Fibroblast of skin of back (primary cell): ENCODE data around the gene NKX2-2.
A peak's percentile ranks its signal among the peaks of the same experiment; 100 is the strongest.

Source experiments
- DNase-seq: peaks from one replicate; pipeline ENCODE4 v3.0.0-alpha.2; 2013

The NKX2-2 gene

DNA sequence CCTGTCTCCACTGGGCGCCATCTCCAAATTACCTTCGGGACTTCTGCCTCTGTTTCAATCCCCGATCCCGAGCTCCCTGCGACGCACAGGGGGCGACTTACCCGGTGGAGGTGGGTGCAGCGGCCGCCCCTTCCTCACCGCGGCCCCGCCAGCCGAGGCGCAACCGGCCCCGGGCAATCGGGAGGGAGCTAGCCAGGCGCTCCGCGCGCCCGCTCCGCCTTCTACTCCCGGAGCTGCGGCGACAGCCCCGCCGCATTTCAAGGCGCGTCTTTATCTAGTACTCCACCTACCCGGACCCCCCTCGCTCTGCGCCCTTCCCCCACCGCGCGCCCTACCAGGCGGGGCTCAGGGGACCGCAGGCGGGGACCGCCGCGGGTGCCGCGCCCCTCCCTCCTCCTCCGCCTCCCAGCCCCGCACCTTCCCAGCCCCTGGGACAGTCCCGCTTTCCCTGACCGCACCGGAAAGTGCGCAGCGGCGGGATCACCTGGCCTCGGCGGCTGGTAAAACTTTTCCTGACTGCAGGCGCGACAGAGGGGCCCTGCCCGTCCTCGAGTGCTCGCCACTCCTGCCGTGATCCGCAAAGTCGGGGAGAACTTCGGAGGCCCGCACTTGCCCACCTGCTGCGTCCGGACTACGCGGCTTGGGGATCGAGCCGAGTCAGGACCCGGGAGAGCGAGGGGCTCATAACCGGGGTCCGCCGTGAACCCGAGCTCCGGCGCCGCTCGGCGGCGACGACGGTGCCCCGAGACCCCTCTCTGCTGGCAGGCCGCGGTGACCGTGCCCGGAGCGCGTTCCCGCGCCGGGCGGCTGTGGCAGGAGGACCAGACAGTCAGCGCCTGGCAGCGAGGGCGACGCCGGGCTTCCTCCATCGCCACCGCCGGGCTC, 8.0 kb upstream of the NKX2-2 start:
- DNase-seq, result no peak

GRCh38 chr20:21520702-21521595, 7.1 kb upstream of the NKX2-2 start:
- DNase-seq, result no peak

DNA sequence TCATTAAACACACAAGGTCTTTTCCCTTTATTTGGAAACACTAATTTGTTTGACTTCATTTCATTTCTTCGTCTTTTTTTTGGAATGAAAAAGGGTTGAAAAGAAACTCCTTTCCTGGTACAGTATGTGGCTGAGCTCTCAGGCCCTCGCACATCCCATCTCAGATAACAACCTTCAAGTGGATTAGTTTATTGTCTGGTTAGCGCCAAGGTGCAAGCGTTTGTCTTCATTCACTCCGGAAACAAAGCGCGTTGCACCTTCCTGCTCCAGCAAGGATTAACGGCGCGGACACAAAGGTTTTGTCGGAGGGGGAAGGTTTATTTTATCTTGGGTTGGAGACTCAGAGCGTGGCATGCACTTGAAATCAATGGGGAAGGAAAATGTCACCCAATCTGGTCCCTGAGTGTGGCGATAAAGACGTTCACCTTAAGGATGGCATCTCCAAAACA, 5.3 kb upstream of the NKX2-2 start:
- DNase-seq, result no peak

- no peak for DNase-seq
Measured at GRCh38 chr20:21518292-21518991, 4.6 kb upstream of the NKX2-2 start.

DNA sequence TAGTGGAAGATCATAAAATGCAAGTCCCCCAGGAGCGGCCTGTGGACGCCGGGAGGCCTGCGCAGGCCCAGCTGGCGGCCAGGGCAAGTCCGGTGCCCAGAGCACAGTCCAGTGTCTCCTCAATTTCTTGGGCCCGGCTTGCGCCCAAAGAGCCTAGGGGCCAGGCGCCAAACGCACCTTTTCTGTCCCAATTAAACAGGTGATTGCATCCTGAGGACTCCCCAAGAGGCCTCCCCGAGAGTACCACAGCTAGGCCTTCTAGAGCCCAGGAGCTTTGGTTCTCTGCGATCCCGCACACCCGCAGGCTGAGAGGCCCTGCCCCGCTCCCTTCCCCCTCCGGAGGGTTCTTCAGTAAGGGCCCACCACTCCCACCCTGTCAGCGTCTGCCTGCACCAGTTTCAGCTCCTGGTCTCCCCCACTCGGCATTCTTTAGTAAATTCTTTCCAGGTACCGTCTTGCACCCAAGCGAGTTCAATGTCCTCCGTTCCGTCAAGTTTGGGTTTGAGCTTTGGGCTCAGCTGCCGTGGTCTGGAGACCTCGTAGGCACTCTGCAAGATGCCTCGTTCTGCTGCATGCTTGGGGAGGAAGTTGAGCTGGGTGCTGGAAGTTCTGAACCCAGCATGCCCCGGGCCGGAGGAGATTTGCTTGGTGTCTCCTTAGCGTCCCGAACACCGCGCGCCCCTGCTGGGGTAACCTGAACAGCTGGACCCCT, 3.9 kb upstream of the NKX2-2 start:
- DNase-seq, result no peak

GRCh38 chr20:21516861-21517565, 3.1 kb upstream of the NKX2-2 start:
- DNase-seq, result no peak

DNA sequence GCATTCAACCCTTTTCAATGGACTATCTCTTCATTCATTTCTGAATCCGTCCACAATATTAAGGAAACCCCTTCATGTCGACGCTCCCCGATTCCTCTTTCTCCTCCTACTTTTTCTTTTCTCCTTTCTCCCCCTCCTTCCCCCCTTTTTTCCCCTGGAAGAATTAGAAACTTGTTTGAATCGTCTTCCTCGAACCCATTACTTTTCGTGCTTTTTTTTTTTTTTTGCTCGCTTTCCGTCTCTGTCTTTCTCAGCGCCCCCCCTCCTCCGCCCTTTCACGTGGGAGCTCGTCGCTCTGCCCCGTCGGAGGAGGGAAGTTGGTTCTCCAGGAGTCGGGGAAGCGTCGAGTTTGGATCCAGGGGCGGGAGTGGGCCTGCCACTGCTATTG, 2.3 kb upstream of the NKX2-2 start:
- DNase-seq, result no peak

DNA sequence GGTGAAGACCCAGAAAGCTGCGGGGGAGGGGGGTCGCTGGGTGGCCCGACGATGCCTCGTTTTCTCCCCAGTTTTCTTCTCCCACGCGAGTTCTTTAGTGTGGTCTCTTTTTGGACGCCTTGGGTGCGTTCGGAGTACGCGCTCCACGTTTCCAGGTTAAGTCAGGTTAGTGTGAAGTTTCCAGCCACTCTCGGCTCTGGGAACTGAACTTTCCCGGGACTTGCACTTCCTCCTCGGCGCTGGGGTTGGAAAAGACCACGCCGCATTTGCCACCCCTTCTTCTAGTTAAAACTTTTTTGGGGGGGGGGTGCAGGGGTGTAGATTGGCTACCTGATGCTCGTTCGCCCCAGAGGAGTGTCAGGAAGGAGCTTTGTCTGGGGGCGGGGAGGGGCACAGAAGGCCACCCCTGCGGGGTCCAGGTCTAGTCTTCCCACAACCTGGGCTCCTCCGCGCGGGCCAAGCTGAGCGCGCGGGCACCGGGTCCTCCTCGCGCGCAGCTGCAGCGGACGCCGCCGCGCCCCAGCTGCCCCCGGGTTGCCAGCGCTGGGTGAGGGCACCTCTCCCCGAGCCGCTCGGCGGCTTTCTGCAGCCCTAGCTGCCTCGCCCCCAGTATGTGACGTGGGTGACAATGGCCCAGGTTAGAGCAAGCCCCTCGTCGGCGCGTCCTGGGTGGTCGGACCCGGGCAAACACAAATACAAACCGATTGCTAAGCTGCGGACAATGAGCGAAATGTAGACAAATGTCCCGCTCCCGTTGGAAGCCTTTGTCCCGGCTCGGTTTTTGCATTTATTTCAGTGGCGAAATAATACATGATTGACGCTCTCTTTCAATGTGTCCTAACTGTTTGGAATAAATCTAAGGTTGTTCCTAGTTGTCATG, 1.7 kb upstream of the NKX2-2 start:
- DNase-seq, result no peak

DNA sequence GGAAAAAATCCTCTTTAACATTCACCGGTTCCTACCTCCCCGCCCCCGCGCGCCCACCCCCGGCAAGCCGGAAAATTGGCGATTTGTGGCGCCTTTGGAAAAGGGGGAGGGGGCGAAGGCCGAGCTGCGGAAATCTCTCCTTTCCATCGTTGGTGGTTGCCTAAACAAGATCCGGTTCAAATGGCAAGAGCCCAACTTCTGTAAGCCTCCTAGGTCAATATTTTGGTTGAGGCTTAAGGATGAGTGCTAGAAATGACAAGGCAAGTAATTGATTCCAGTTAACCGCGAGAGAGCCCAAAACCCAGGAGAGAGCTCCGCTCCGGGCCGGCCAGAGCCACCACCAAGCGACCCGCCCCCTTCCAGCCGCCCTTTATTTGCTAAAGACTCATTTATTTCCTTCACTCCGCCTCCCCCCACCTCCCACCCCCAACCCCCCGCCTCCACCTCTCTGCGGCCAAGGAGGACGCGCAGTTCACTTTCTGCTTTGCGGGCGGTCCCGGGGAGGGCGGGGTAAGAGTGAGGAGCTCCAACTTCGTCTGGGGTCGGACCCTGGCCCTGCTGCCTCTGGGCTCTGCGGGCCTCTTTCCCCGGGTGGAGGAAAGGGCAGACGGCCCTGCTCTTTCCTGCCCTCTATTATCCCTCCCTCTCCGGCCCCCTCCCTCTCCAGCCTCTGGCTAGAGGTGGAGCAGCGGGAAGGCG, 838 bp upstream of the NKX2-2 start:
- DNase-seq, result no peak

GRCh38 chr20:21513181-21513663, 642 bp downstream of the NKX2-2 start:
- DNase-seq, result no peak

- DNase-seq, result no peak
Measured at GRCh38 chr20:21512634-21513180, 1.2 kb downstream of the NKX2-2 start.

DNA sequence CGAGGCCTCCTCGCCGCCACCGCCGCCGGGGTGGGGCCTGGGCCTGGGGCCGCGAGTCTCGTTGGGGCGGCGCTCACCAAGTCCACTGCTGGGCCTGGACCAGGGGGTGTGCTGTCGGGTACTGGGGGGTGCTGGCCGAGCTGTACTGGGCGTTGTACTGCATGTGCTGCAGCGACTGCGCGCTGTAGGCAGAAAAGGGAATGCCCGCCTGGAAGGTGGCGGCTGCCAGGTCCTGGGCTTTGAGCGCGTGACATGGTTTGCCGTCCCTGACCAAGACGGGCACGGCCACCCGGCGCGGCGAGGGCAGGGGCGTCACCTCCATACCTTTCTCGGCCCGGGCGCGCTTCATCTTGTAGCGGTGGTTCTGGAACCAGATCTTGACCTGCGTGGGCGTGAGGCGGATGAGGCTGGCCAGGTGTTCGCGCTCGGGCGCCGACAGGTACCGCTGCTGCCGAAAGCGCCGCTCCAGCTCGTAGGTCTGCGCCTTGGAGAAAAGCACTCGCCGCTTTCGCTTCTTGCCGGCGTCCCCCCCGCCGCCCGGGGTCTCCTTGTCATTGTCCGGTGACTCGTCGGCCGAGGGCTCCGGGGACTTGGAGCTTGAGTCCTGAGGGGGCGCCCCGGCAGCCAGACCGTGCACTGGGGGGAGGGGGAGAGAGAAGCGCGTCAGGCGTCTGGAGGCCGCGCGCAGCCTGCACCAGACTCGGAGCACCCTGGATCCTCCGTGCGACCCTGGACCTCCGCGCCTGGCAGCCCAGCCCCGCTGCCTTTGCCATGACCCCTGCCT, 1.8 kb downstream of the NKX2-2 start:
- DNase-seq, result no peak

- DNase-seq, result no peak
Measured at GRCh38 chr20:21511485-21511849, 2.4 kb downstream of the NKX2-2 start.

DNA sequence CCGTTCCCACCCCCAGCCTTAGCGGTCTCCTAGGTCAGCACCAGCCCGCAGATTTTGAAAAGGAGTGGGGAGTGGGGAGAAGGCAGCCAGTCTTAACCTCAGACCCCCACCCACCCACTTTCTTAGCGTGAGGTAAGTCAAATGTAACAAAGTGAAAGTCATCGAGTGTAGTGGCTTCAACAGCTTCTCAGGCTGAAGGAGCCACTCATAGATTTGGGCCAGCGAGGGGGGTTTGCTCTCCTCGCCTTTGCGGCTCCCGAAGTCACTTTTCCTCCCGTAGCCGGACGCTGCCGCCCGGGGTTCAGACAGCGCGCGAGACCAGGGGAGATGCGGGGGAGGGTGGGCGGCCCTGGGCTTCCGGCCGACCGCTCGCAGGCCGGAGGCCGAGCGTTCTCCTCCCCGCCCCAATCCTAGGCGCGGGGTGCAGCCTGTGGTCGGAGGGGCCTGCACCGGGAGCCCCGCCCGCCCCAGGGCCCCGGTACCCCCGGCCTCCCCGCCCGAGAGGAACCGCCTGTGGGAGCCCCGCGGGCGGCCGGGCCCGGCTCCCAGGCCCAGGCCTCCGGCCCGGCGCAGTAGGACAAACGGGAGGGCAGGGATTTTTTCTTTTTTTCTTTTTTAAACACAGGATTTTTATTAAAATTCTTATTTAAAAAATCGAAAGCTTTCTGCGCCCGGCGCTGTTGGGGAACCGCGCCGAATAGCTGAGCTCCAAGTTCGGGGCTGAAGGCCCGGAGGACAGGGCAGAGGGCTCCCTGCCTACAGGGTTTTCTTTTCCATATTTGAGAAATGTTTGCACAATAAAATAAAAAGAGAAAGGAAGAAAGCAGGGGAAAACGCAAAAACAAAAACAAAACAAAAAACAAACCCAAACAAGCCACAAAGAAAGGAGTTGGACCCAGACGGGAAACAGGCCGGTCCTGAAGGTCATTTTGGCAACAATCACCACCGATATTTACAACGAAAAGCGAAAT, 3.2 kb downstream of the NKX2-2 start:
- no peak for DNase-seq

GRCh38 chr20:21509597-21510371, 4.1 kb downstream of the NKX2-2 start:
- DNase-seq, result peak; percentile 52

GRCh38 chr20:21509079-21509596, 4.7 kb downstream of the NKX2-2 start:
- DNase-seq, result no peak
